AG08395 (cell line): Measurements from ENCODE around the gene ANXA3.
"Not testable (repeated sequence)": the region's sequence is repeated elsewhere in the genome, so short reads cannot be mapped to it uniquely, and the experiment has no call there.

Experiments
- DNase-seq: peaks from one replicate; pipeline ENCODE4 v3.0.0; 2012; ENCODE audit warnings: mixed read lengths, low spot score

Gene ANXA3

GRCh38 chr4:78571804-78572203 lies 20.2 kb downstream of the ANXA3 start:
- no peak for DNase-seq

- DNase-seq = no peak
Observed at GRCh38 chr4:78578674-78579425, 27.3 kb downstream of the ANXA3 start.

GRCh38 chr4:78581618-78582017 lies 30.0 kb downstream of the ANXA3 start:
- DNase-seq = no peak

- no peak for DNase-seq
Observed at GRCh38 chr4:78584863-78585547, 33.4 kb downstream of the ANXA3 start.

- peak; percentile 29 for DNase-seq
Observed at GRCh38 chr4:78585633-78586032, 34.1 kb downstream of the ANXA3 start.

- no peak for DNase-seq
Observed at GRCh38 chr4:78588894-78589545, 37.5 kb downstream of the ANXA3 start.

GRCh38 chr4:78591404-78591803 lies 39.8 kb downstream of the ANXA3 start:
- no peak for DNase-seq

GRCh38 chr4:78592088-78592783 lies 40.7 kb downstream of the ANXA3 start:
- no peak for DNase-seq

- no peak for DNase-seq
Observed at GRCh38 chr4:78596111-78596742, 44.7 kb downstream of the ANXA3 start.

- DNase-seq = not testable (repeated sequence)
Observed at GRCh38 chr4:78598431-78598830, 46.9 kb downstream of the ANXA3 start.

GRCh38 chr4:78599147-78599546 lies 47.6 kb downstream of the ANXA3 start:
- DNase-seq = no peak

- DNase-seq = no peak
Observed at GRCh38 chr4:78599931-78600375, 48.4 kb downstream of the ANXA3 start.

- no peak for DNase-seq
Observed at GRCh38 chr4:78601013-78601412, 49.4 kb downstream of the ANXA3 start.

- peak; percentile 7 for DNase-seq
Observed at GRCh38 chr4:78602334-78602733, 50.8 kb downstream of the ANXA3 start.

- no peak for DNase-seq
Observed at GRCh38 chr4:78603384-78603783, 51.8 kb downstream of the ANXA3 start.

GRCh38 chr4:78604988-78605387 lies 53.4 kb downstream of the ANXA3 start:
- DNase-seq = no peak

- no peak for DNase-seq
Observed at GRCh38 chr4:78606035-78606434, 54.5 kb downstream of the ANXA3 start.

GRCh38 chr4:78606530-78607095 lies 55.0 kb downstream of the ANXA3 start:
- DNase-seq = no peak

- DNase-seq = no peak
Observed at GRCh38 chr4:78608684-78609083, 57.1 kb downstream of the ANXA3 start.

- no peak for DNase-seq
Observed at GRCh38 chr4:78609580-78609979, 58.0 kb downstream of the ANXA3 start.

GRCh38 chr4:78610546-78611214 lies 59.1 kb downstream of the ANXA3 start:
- peak; percentile 21 for DNase-seq
